ENCODE data around the gene BPI.
"Not testable (repeated sequence)": the region's sequence is repeated elsewhere in the genome, so short reads cannot be mapped to it uniquely, and the experiment has no call there.

Gene BPI

GRCh38 chr20:38353316-38353715, 49.4 kb downstream of the BPI start:
- Histone ChIP-seq H3K27me3 (ENCODE audit: low read depth) (0 out of 2 replicates have a peak, but pooled peaks cover 2% of the 10 kb centered on the region), H3K4me3 (no peak overlapping the region), H3K9me3 (no peaks in the 10 kb centered on the region), H3K4me1 (no peaks in the 10 kb centered on the region), H3K36me3 (replicated peaks) (no peaks in the 10 kb centered on the region)
- peak in 1 of 2 experiments; percentile 3 for DNase-seq (ENCODE audit: low spot score in 2 of 2)
- in situ Hi-C loops (cut with MboI; ENCODE audit: low sequenced_read_pairs), result no loop called here

DNA sequence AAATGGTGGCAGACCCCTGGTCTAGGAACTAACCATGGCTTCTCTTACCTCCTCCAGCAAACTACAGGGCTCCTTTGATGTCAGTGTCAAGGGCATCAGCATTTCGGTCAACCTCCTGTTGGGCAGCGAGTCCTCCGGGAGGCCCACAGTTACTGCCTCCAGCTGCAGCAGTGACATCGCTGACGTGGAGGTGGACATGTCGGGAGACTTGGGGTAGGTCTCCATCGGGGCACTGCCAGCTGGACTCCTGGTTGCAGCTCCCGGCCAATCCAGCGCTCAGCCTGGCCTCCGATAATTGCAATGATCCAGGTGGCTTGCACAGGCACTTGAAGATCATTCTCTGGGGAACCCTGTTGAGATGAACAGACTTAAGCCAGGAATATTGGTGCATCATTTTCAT, 50.3 kb downstream of the BPI start:
- Histone ChIP-seq H3K36me3 (replicated peaks) (no peaks in the 10 kb centered on the region), H3K4me1 (no peaks in the 10 kb centered on the region), H3K4me3 (no peak overlapping the region), H3K9me3 (no peaks in the 10 kb centered on the region), H3K27me3 (ENCODE audit: low read depth) (0 out of 2 replicates have a peak, but pooled peaks cover under 1% of the 10 kb centered on the region)
- in situ Hi-C loops (cut with MboI; ENCODE audit: low sequenced_read_pairs), result no loop called here
- no peak for DNase-seq (ENCODE audit: low spot score in 2 of 2)

DNA sequence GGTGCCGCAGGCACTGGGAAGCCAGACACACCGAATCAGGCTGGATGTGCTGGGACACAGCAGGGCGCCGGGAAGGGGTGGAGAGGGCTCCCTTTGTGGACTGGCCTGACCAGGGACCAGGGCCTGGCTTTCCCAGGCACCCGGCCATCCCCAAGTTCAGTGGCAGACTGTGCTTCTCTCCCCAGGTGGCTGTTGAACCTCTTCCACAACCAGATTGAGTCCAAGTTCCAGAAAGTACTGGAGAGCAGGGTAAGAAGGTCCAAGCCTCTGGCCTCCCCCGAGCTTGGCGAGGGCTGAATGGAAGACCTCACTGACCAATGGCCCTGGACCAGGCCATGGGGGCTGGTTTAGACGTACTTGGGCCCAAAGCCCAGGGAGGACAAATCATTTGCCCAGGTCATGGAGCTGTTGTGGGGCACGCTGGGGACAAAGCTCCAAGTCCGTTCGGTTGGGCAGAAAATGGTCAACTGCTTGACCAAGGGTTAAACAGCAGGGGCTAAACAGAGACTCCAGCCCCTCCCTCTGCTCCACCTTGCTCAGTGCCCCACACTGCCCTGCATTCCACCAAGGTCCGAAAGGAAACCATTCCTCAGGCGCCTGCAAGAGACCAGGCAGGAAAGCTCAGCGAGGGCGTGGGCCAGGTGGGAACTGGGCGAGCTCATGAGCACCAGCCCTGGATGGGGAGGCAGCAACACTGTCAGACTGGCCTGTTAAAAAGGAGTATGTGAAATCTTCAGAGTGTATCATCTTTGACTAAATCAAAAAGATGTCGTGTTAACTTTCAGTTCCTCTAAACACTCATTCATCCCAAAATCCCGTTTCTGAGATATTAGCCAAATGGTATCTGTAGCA, 51.4 kb downstream of the BPI start:
- H3K4me3 ChIP-seq, result no peak overlapping the region
- H3K4me1 ChIP-seq, result no peaks in the 10 kb centered on the region
- no peaks in the 10 kb centered on the region for H3K9me3 ChIP-seq
- in situ Hi-C loops (cut with MboI; ENCODE audit: low sequenced_read_pairs), result no loop called here
- H3K36me3 ChIP-seq (replicated peaks), result no peaks in the 10 kb centered on the region
- no peak for DNase-seq (ENCODE audit: low spot score in 2 of 2)
- H3K27me3 ChIP-seq (ENCODE audit: low read depth), result no peaks in the 10 kb centered on the region

GRCh38 chr20:38357653-38358207, 53.8 kb downstream of the BPI start:
- no peaks in the 10 kb centered on the region for H3K4me1 ChIP-seq
- DNase-seq (ENCODE audit: low spot score in 2 of 2), result no peak
- in situ Hi-C loops (cut with MboI; ENCODE audit: low sequenced_read_pairs), result no loop called here
- no peaks in the 10 kb centered on the region for H3K27me3 ChIP-seq (ENCODE audit: low read depth)
- no peaks in the 10 kb centered on the region for H3K36me3 ChIP-seq (replicated peaks)
- H3K4me3 ChIP-seq, result no peak overlapping the region
- H3K9me3 ChIP-seq, result no peaks in the 10 kb centered on the region

GRCh38 chr20:38358556-38358955, 54.6 kb downstream of the BPI start:
- H3K4me3 ChIP-seq, result no peak overlapping the region
- H3K4me1 ChIP-seq, result no peaks in the 10 kb centered on the region
- no peaks in the 10 kb centered on the region for H3K9me3 ChIP-seq
- no peaks in the 10 kb centered on the region for H3K27me3 ChIP-seq (ENCODE audit: low read depth)
- in situ Hi-C loops (cut with MboI; ENCODE audit: low sequenced_read_pairs), result no loop called here
- DNase-seq (ENCODE audit: low spot score in 2 of 2), result no peak
- no peaks in the 10 kb centered on the region for H3K36me3 ChIP-seq (replicated peaks)

DNA sequence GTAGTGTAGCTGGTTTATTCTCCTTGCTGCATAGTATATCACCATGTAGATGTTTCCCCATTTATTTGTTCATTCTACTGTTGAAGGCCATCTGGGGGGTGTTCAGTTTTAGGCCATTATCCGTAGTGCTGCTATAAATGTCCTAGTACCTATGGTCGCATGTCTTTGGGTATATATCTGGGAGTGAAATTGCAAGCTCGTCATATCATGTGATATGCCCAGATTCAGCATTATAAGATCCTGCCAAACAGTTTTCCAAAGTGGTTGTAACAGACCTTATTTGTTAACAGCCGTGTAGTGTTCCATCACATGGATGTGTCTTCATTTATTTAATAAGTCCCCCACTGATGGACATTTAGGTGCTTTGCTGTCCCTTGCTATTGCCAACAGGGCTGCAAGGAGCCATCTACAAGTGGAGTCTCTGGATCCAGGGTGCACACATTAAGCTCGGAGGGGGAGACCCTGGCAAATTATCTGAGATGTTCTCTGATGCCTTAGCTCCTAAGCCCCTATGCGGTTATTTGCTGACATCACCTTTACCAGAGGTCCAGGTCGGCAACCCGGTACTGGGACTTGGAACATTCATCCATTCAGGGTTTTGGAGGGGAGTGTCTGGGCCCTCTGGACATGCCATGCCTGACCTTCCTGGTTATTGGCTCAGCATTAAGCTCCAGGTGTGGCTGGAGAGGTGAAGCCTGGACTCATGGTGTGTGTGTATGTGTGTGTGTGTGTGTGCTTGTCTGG, 59.2 kb downstream of the BPI start:
- DNase-seq (ENCODE audit: low spot score in 2 of 2), result no peak
- Histone ChIP-seq H3K27me3 (ENCODE audit: low read depth) (no peaks in the 10 kb centered on the region), H3K9me3 (no peaks in the 10 kb centered on the region), H3K4me1 (no peaks in the 10 kb centered on the region), H3K4me3 (no peak overlapping the region), H3K36me3 (replicated peaks) (no peaks in the 10 kb centered on the region)
- in situ Hi-C loops (cut with MboI; ENCODE audit: low sequenced_read_pairs), result no loop called here

- DNase-seq (ENCODE audit: low spot score in 2 of 2), result no peak
- Histone ChIP-seq H3K4me3 (no peak overlapping the region), H3K36me3 (replicated peaks) (no peaks in the 10 kb centered on the region), H3K27me3 (ENCODE audit: low read depth) (peaks cover 7% of the 10 kb centered on the region), H3K4me1 (no peaks in the 10 kb centered on the region), H3K9me3 (no peaks in the 10 kb centered on the region)
- in situ Hi-C loops (cut with MboI; ENCODE audit: low sequenced_read_pairs), result no loop called here
These were observed 65.4 kb downstream of the BPI start for GRCh38 chr20:38369389-38369788.

- Histone ChIP-seq H3K4me1 (no peaks in the 10 kb centered on the region), H3K4me3 (no peak overlapping the region), H3K27me3 (ENCODE audit: low read depth) (peaks cover 7% of the 10 kb centered on the region), H3K36me3 (replicated peaks) (no peaks in the 10 kb centered on the region), H3K9me3 (no peaks in the 10 kb centered on the region)
- in situ Hi-C loops (cut with MboI; ENCODE audit: low sequenced_read_pairs), result no loop called here
- no peak for DNase-seq (ENCODE audit: low spot score in 2 of 2)
These were observed 68.8 kb downstream of the BPI start for GRCh38 chr20:38372806-38373205.

DNA sequence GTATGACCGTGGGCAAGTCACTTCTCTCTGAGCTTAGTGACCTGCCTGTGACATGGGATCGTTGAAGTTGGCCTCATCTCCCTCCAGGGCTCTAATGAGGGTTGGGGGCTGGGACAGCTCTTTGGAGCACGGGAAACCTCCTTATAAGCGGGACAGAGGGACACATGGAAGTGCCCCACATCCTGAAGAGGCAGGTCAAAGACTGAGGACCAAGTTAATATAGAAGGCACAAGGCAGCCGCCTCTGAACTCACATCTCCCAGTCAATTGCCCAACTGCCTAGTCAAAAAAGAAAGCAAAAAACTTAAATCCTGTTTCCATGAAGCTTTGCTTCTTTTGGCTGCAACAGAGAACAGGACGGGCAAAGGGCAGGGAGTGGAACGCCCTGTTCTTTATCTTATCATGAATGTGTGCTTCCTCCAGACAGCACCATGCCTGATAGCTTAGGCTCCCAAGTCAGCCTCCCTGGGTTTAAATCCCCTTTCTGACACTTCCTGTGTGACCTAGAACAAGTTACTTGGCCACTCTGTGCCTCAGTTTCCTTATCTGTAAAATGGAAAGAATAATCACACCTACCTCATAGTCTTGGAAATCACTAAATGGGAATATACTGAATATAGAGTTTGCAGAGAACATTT, 69.4 kb downstream of the BPI start:
- H3K36me3 ChIP-seq (replicated peaks), result no peaks in the 10 kb centered on the region
- H3K4me3 ChIP-seq, result no peak overlapping the region
- DNase-seq (ENCODE audit: low spot score in 2 of 2), result no peak
- in situ Hi-C loops (cut with MboI; ENCODE audit: low sequenced_read_pairs), result no loop called here
- no peaks in the 10 kb centered on the region for H3K4me1 ChIP-seq
- H3K27me3 ChIP-seq (ENCODE audit: low read depth), result peaks cover 7% of the 10 kb centered on the region
- H3K9me3 ChIP-seq, result no peaks in the 10 kb centered on the region

DNA sequence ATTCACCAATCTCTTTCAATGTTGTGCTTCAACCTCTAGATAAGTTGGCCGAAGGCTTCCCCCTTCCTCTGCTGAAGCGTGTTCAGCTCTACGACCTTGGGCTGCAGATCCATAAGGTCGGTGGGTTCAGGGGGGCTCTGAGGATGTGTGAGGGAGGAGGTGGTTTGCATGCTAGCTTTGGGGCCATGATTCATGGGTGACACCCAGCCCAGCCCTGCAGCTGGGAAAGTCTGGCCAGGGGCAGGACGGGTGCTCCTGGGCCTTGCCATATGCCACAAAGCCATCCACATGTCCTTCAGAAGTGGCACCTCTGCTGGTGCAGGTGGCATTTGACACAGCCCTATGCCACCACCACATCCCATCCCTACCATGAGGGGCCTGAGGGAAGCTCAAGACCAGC, 69.9 kb downstream of the BPI start:
- H3K4me3 ChIP-seq, result no peak overlapping the region
- in situ Hi-C loops (cut with MboI; ENCODE audit: low sequenced_read_pairs), result no loop called here
- H3K9me3 ChIP-seq, result no peaks in the 10 kb centered on the region
- peaks cover 7% of the 10 kb centered on the region for H3K27me3 ChIP-seq (ENCODE audit: low read depth)
- no peaks in the 10 kb centered on the region for H3K36me3 ChIP-seq (replicated peaks)
- no peaks in the 10 kb centered on the region for H3K4me1 ChIP-seq
- DNase-seq (ENCODE audit: low spot score in 2 of 2), result no peak

- DNase-seq (ENCODE audit: low spot score in 2 of 2), result no peak
- Histone ChIP-seq H3K4me1 (no peaks in the 10 kb centered on the region), H3K4me3 (no peak overlapping the region), H3K27me3 (ENCODE audit: low read depth) (peaks cover 3% of the 10 kb centered on the region; the same call in 1 of the 2 replicates), H3K9me3 (no peaks in the 10 kb centered on the region), H3K36me3 (replicated peaks) (no peaks in the 10 kb centered on the region)
- in situ Hi-C loops (cut with MboI; ENCODE audit: low sequenced_read_pairs), result no loop called here
These were observed 73.2 kb downstream of the BPI start for GRCh38 chr20:38377039-38377685.

DNA sequence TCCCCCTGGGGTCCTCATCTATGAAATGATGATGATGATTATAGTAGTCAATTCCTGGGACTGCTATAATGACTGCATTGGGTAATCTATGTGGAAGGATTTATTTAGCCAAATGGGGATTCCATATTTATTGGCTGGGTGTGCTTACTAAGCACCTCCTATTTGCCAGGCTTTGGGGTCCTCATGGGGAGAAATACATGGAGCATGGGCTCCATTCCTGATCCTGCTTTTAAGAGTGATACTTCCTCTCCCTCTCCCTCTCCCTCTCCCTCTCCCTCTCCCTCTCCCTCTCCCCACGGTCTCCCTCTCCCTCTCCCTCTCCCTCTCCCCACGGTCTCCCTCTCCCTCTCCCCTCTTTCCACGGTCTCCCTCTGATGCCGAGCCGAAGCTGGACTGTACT, 73.9 kb downstream of the BPI start:
- H3K4me1 ChIP-seq; H3K27me3 ChIP-seq (ENCODE audit: low read depth); H3K36me3 ChIP-seq (replicated peaks); H3K4me3 ChIP-seq; DNase-seq (ENCODE audit: low spot score in 2 of 2); H3K9me3 ChIP-seq; in situ Hi-C loops (cut with MboI; ENCODE audit: low sequenced_read_pairs): not testable (repeated sequence)

- Histone ChIP-seq H3K36me3 (replicated peaks) (no peaks in the 10 kb centered on the region), H3K4me3 (no peak overlapping the region), H3K4me1 (0 out of 2 replicates have a peak, but pooled peaks cover 2% of the 10 kb centered on the region), H3K9me3 (peaks cover 4% of the 10 kb centered on the region; the same call in 1 of the 2 replicates), H3K27me3 (ENCODE audit: low read depth) (no peaks in the 10 kb centered on the region)
- DNase-seq (ENCODE audit: low spot score in 2 of 2), result peak; percentile 48 to 50
- in situ Hi-C loops (cut with MboI; ENCODE audit: low sequenced_read_pairs), result no loop called here
These were observed 79.2 kb downstream of the BPI start for GRCh38 chr20:38383147-38383546.
